NCI-H510A (cell line): ENCODE measurements around the gene CUBN.

Experiments used
- DNase-seq: peaks from one replicate; lab custom pipeline; 2025; lab: John Stamatoyannopoulos, UW

Gene CUBN

DNA sequence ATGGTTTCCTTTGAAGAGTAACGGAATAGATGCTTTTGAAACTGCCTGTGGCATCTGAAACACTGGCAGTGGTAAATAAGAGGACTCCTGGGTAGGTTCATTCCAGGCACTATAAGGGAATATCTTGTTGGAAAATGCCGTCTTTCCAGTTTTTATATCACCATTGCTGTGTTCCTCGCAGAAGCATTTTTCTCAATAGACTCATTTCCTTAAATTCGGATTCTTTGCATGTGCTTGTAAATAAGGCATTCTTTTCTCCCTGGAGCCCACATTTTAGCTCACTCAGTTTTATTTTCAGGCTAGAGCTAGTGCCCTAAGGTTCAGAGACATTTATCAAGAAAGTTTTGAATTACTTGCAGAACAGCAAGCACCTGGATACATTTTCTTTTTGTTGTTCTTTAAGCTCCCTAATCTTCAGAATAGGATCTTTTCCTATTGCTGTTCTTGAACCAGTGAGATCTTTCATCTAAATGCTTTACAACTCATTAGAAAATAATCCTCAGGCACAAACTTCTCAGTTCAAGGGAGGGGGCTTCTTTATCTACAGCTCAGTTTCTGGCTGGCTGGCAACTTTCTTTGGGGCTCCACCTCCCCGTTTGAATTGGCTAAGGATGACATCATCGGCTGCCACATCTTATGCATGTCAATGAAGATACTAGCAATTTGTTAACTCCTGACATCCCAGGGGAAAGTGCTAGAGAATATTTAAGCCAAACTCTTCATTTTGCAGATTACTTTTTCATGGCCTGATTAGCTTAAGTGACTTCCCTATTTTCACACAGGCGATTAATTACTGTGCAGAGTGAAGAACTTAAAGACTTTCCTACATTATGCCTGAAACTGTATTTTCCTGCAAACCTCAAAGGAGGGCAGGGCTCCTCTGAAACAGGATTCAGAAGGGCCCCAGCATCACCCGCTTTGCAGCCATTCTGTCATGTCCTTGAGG, 178.7 kb downstream of the CUBN start:
- peak; percentile 4 for DNase-seq

- no peak for DNase-seq
Observed at GRCh38 chr10:16949816-16950215, 179.8 kb downstream of the CUBN start.

DNA sequence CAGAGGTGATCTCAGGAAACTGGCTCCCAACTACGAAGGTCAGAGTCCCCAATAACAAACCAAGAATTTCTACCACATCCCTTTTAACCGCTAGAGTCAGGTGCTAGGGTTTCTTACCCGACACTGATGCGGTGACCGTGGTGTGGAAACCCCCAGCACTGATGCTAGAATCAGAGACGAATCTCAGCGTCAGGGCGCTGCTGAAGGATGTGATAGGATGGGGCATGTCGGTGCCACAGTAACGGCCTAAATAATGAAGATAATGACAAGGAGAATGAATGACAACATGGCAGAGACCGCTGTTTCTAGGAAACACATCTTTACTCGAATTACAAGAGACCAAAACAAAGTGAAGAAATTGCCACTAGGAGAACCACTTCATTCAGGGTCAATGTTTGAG, 181.2 kb downstream of the CUBN start:
- DNase-seq, result no peak

DNA sequence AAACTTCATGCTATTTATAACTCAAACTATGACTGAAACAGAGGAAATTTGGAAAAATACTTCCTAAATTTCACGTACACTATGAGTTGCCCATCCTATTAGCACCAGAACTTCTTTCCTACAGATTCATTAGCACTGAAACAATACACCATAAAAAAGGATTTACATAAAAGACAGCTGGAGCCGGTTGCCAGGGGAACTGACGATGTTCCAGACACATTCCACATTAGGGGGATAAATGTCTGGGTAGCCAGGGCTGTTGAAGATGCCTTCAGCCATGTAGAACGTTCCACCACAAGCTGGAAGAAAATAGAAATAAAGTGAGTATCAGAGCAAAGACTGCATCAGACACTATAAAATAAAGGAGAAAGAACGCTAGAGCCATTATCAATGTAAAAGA, 182.5 kb downstream of the CUBN start:
- no peak for DNase-seq

DNA sequence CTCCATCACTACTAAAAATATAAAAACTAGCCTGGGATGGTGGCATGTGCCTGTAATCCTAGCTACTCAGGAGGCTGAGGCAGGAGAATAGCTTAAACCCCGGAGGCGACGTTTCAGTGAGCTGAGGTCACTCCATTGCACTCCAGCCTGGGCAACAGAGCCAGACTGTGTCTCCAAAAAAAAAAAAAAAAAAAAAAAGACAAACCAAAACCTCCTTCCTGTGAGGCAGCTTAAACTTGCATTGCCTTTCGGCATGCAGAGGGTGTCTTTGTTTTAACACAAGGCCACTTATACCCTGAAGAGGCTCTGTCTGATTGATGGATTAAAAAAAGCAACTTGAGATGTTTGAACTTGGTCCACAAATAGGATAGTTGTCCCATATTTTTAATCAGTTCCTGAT, 184.0 kb downstream of the CUBN start:
- DNase-seq, result no peak

DNA sequence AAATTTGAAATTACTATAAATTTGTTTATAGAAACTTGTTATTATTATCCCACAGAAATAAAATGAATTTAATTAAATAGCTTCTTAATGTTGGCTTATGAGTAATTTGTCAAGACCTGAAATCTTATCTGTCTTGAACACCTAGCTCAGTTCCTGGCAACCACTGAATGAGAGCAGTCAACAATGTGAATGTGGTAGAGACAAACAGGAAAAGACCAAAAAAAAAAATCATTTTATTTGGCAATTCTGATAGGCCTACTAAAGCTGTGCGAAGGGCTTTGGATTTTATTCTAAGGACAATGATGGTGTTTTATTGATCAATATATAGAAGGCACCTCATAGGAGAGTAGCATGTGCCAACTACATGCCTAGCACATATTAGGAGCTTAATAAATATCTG, 184.6 kb downstream of the CUBN start:
- DNase-seq, result no peak

GRCh38 chr10:16944402-16944801, 185.2 kb downstream of the CUBN start:
- no peak for DNase-seq

- no peak for DNase-seq
Observed at GRCh38 chr10:16943295-16944285, 186.0 kb downstream of the CUBN start.

DNA sequence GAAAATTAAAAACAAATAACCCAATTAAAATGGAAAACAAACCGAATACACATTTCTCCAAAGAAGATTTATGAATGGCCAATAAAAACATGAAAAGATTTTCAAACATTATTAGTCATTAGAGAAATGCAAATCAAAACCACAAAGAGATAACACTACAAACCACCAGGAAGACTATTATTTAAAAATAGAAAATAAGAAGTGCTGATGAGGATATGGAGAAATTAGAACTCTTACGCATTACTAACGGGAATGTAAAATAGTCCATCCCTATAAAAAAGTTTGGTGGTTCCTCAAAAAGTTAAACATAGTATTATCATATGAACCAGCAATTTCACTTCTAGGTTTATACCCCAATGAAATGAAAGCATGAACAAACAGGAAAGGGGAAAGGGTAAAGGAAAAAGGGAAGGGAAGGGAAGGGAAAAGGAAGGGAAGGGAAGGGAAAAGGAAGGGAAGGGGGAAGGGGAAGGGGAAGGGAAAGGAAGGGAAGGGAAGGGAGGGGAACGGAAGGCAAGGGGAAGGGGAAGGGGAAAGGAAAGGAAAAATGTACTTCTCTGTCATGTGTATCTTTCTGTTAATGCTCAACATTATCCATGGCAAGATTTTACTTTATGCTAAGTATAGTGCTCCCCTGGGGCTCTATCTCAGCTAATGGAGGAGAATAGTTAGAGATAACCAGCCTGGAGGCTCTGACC, 187.1 kb downstream of the CUBN start:
- no peak for DNase-seq

DNA sequence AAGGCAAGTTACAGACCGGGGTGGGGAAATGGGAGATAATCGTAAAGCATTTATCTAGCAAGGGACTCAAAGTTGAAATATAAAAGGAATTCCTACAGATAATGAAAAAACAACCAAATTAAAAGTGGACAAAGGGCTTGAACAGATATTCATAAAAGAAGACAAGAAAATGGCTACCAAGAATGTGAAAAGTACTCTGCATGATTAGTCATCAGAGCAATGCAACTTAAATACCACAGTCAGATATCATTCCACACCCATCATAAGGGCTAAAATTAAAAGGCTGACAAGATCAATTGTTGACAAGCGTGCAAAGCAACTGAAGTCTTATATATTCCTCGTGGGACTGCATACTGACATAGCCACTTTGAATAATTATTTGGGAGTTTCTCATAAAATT, 187.7 kb downstream of the CUBN start:
- DNase-seq, result no peak

DNA sequence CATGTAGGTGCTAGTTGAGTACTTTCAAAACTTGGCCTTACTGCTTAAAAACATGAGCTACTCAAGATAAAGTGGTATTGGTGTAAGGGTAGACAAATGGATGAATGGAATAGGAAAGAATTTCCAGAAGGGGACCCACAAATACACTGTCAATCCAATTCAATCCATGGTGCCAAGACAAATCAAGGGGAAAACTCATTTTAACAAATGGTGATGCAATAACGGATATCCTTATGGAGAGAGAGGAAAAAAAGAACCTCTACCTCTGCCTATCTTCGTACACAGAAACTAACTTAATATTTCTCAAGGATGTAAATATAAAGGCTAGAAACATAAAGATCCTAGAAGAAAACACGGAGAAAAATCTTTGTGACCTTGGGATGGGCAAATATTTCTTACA, 188.5 kb downstream of the CUBN start:
- DNase-seq, result no peak

- no peak for DNase-seq
Observed at GRCh38 chr10:16938952-16939351, 190.7 kb downstream of the CUBN start.

GRCh38 chr10:16934461-16934860, 195.2 kb downstream of the CUBN start:
- no peak for DNase-seq

GRCh38 chr10:16933783-16934182, 195.8 kb downstream of the CUBN start:
- no peak for DNase-seq

- no peak for DNase-seq
Observed at GRCh38 chr10:16931930-16932329, 197.7 kb downstream of the CUBN start.

DNA sequence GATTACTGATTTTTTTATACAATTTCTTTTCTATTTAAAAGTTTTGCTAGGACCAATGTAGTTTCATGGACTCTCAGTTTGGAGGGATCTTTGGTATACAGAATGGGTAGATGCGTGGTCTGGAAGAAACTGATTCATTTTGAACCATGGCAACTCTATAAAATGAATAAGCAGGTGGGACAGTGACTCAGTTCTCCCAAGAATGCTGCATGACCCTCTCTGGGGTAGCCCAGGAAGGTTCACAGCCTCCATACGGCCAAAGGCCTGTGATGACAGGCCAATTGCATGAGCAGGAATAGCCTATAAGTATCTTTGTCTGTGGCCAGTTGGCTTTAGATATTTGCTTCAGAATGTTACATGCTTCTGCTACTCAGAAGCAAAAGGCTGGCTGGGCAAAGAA, 199.1 kb downstream of the CUBN start:
- no peak for DNase-seq

DNA sequence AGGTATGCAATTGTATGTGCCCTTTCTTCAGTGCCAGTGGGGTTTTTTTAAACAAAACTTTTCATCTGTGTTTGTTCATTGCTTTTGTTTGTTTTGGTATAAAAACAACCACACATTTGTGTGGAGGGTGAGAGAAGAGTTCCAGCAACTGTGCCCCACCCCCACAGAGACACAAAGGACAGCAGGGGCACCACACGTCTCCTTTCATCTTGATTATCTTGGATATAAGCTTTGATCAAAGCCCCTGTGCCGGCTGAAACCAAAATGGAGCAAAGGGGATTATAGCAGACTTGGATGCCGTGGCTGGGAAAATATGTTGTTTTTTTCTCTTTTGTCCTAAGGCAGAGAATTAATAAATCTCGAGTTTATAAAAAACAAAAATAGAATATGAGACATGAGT, 200.5 kb downstream of the CUBN start:
- no peak for DNase-seq

GRCh38 chr10:16927546-16927945, 202.1 kb downstream of the CUBN start:
- no peak for DNase-seq

- no peak for DNase-seq
Observed at GRCh38 chr10:16923726-16924125, 205.9 kb downstream of the CUBN start.

- DNase-seq, result no peak
Observed at GRCh38 chr10:16923309-16923708, 206.3 kb downstream of the CUBN start.

GRCh38 chr10:16919121-16919982, 210.3 kb downstream of the CUBN start:
- DNase-seq, result no peak
